ENCODE results near the gene SYT15. TPM values are rescaled to one million over a fixed set of nuclear protein-coding genes. Genes with fewer than 3 reads are reported as not detected.

Gene SYT15
- total and polyA plus RNA-seq, 2 of the 13 experiments (the other 11 are each of a cell fraction or from before 2014, with no cell fraction given) = 0.24 to 0.38 TPM

GRCh38 chr10:46542567-46543465 lies 36.1 kb upstream of the SYT15 start:
- Histone ChIP-seq H3K9ac (ENCODE audit: insufficient read depth, low read depth, low read length) (no peak overlapping the region), H4K20me1 (ENCODE audit: insufficient read depth, low read length) (no peaks in the 10 kb centered on the region), H3K79me2 (ENCODE audit: insufficient read depth, low read length) (no peaks in the 10 kb centered on the region), H3K27ac (ENCODE audit: extremely low read length, insufficient read depth, low read length) (no peak overlapping the region), H3K4me1 (ENCODE audit: insufficient read depth, low read length) (peaks cover 15% of the 10 kb centered on the region), H2AFZ (ENCODE audit: low read length) (no peak overlapping the region), H3K4me3 (replicated peaks in 1 of 3; ENCODE audit: insufficient read depth in 1 of 3, low read depth in 2 of 3, low read length in 3 of 3) (no peak overlapping the region), H3K4me2 (ENCODE audit: low read depth, low read length) (no peak overlapping the region), H3K9me3 (ENCODE audit: low read length) (no peaks in the 10 kb centered on the region), H3K36me3 (replicated peaks in 1 of 2; ENCODE audit: control insufficient read depth in 1 of 2, insufficient read depth in 2 of 2, low read length in 2 of 2) (no peaks in the 10 kb centered on the region), H3K27me3 (ENCODE audit: control insufficient read depth in 1 of 2, insufficient read depth in 2 of 2, low read length in 2 of 2) (peaks cover 4 to 23% of the 10 kb centered on the region in 2 experiments; a peak in 2 of 5 replicates)
- CTCF ChIA-PET (ENCODE audit: low intra/inter-chr PET ratio, low total read pairs) = no interaction called here
- DNase-seq (ENCODE audit: low spot score) (no peak), ATAC-seq (no peak), FAIRE-seq (no peak)
- intact Hi-C loops (cut with micrococcal nuclease; ENCODE audit: unreplicated experiment) (no loop called here), in situ Hi-C loops (cut with HindIII; ENCODE audit: extremely low pct_ligation_motif_present, low pct_unique_long_range_greater_than_20kb) (no loop called here)
- TF ChIP-seq ZNF83 (CRISPR knock-in tag; IDR thresholded peaks at IDR 0.05; ENCODE audit: borderline replicate concordance) (no peak), TGIF2 (CRISPR knock-in tag; IDR thresholded peaks at IDR 0.05) (no peak), AFF4 (CRISPR knock-in tag; IDR thresholded peaks at IDR 0.05) (no peak), ZNF670 (CRISPR knock-in tag; IDR thresholded peaks at IDR 0.05; ENCODE audit: borderline replicate concordance) (no peak), MTERF4 (CRISPR knock-in tag; IDR thresholded peaks at IDR 0.05) (no peak)
- BruUV-seq (replicated peaks) = no TSS peak
- POLR2A ChIA-PET = no interaction called here
- WGBS (ENCODE audit: low lambda C conversion rate) = 42% methylated on average over 7 of the region's 7 CpGs
